ENCODE measurements around the gene TFRC. TPM values are rescaled to one million over a fixed set of nuclear protein-coding genes. Genes with fewer than 3 reads are reported as not detected.

The TFRC gene
- 179 and 187 TPM in 2 replicates for total RNA-seq (2014; rRNA removed; shearing (Covaris generic))
- 29.3 and 35.5 TPM in 2 replicates for polyA plus RNA-seq (2016; fragmentation: Nextera tagmentation; extraction: Ambion mirVana)
- long read RNA-seq, partial matches to known transcripts = 1 of 2 reads
- long read RNA-seq, other reads (novel, unspliced or antisense) = 1 of 2 reads

GRCh38 chr3:196081834-196082618 lies at the start of gene TFRC:
TFRC (minus strand) TSS chr3:196082090; CDS start chr3:196077099, 4,991 bp downstream.
- Histone ChIP-seq H2AFZ (peak within 1 kb of the TSS; percentile 72; the same call in 1 of the 2 replicates), H3K4me2 (peak within 1 kb of the TSS; percentile 92), H3K4me3 (peak within 1 kb of the TSS; percentile 82), H3K36me3 (ENCODE audit: insufficient read depth) (no peaks in the 10 kb centered on the region), H3K27ac (ENCODE audit: low read depth) (peak within 1 kb of the TSS; percentile 90), H3F3A (replicated peaks; ENCODE audit: low read depth) (no peaks in the 10 kb centered on the region), H3K4me1 (ENCODE audit: insufficient read depth) (peaks cover 26% of the 10 kb centered on the region), H3K9me2 (ENCODE audit: insufficient read depth) (no peaks in the 10 kb centered on the region), H4K20me1 (replicated peaks; ENCODE audit: insufficient read depth) (peaks cover 33% of the 10 kb centered on the region), H3K27me3 (ENCODE audit: insufficient read depth) (peaks cover 5% of the 10 kb centered on the region; the same call in 1 of the 2 replicates), H3K79me2 (replicated peaks; ENCODE audit: insufficient read depth) (peaks cover 46% of the 10 kb centered on the region)
- H3K36me3 Mint-ChIP-seq (ENCODE audit: low read depth) = peaks cover 12% of the 10 kb centered on the region; the same call in 2 of the 3 replicates
- DNase-seq (ENCODE audit: low spot score) = peak; percentile 97
- H3K4me3 Mint-ChIP-seq = peak within 1 kb of the TSS; percentile 100
- H3K4me1 Mint-ChIP-seq = peaks cover 17% of the 10 kb centered on the region
- H3K27me3 Mint-ChIP-seq (ENCODE audit: insufficient read depth, low read depth, poor library complexity) = peaks cover 9% of the 10 kb centered on the region
- ATAC-seq = peak; percentile 88
- peak within 1 kb of the TSS; percentile 94 for H3K27ac Mint-ChIP-seq
- TF ChIP-seq ZNF114 (CRISPR knock-in tag; IDR thresholded peaks at IDR 0.05) = no peak
- TF ChIP-seq POLR2AphosphoS5 (IDR thresholded peaks at IDR 0.05; ENCODE audit: low read depth) = peak; percentile 99
- no peak for TF ChIP-seq STAT1 (IDR thresholded peaks at IDR 0.05; ENCODE audit: unreplicated experiment)
- peak; percentile 1 for TF ChIP-seq REST (IDR thresholded peaks at IDR 0.05; ENCODE audit: unreplicated experiment)
- no peak for TF ChIP-seq EZH2phosphoT487 (IDR thresholded peaks at IDR 0.05; ENCODE audit: unreplicated experiment)
- TF ChIP-seq CREB1 (CRISPR knock-in tag; IDR thresholded peaks at IDR 0.05; ENCODE audit: low read depth) = peak; percentile 94
- no peak for TF ChIP-seq NANOG (IDR thresholded peaks at IDR 0.05; ENCODE audit: borderline replicate concordance)
- no peak for TF ChIP-seq EZH2 (IDR thresholded peaks at IDR 0.05; ENCODE audit: low read depth, unreplicated experiment)
- peak; percentile 52; the same call in 1 of the 2 replicates for TF ChIP-seq ETS1 (IDR thresholded peaks at IDR 0.05)
- TF ChIP-seq JUNB (IDR thresholded peaks at IDR 0.05; ENCODE audit: unreplicated experiment) = no peak
- no peak for TF ChIP-seq ZNF331 (CRISPR knock-in tag; IDR thresholded peaks at IDR 0.05; ENCODE audit: low read depth)
- TF ChIP-seq CTCF (conservative IDR thresholded peaks at IDR 0.05; ENCODE audit: low read depth in 2 of 2) = 0 out of 4 replicates have a peak, but pooled peaks of 1 of the 2 experiments have one; percentile 7
- TF ChIP-seq ZNF462 (CRISPR knock-in tag; IDR thresholded peaks at IDR 0.05) = no peak
- no peaks in the 10 kb centered on the region; the same call in 2 of the 3 replicates for H3K9me3 Mint-ChIP-seq
